ENCODE data around the gene CERS4. TPM values are rescaled to one million over a fixed set of nuclear protein-coding genes. Genes with fewer than 3 reads are reported as not detected.

CERS4 gene
- total and polyA plus RNA-seq, 10 of the 15 experiments (the other 5 are each of a cell fraction or from before 2014, with no cell fraction given): 0.34 to 62.1 (median 20.7) TPM

GRCh38 chr19:8302357-8302691, 93.2 kb downstream of the CERS4 start (continued):
- TF ChIP-seq ZBTB40 (IDR thresholded peaks at IDR 0.05; ENCODE audit: borderline replicate concordance) (no peak), E4F1 (IDR thresholded peaks at IDR 0.05; ENCODE audit: borderline replicate concordance, partially characterized antibody) (no peak), ESRRA (IDR thresholded peaks at IDR 0.05; ENCODE audit: low read length) (no peak), BRCA1 (IDR thresholded peaks at IDR 0.05; ENCODE audit: low read depth, low read length) (no peak), BCL11A (IDR thresholded peaks at IDR 0.05; ENCODE audit: low read depth, low read length) (no peak), JUNB (IDR thresholded peaks at IDR 0.05) (no peak), SIN3A (IDR thresholded peaks at IDR 0.05; ENCODE audit: low read depth, low read length) (no peak), CBX5 (IDR thresholded peaks at IDR 0.05; ENCODE audit: low read depth) (no peak), NBN (IDR thresholded peaks at IDR 0.05) (no peak), TCF12 (IDR thresholded peaks at IDR 0.05; ENCODE audit: low read depth, low read length) (no peak), MXI1 (IDR thresholded peaks at IDR 0.05; ENCODE audit: low read depth, low read length) (no peak), NRF1 (conservative IDR thresholded peaks at IDR 0.05; ENCODE audit: low read depth, low read length) (no peak), SIX5 (IDR thresholded peaks at IDR 0.05; ENCODE audit: low read depth, low read length, severe bottlenecking) (no peak)
